K562 (cell line): ENCODE results near the gene SETD1B. TPM values are rescaled to one million over a fixed set of nuclear protein-coding genes. Genes with fewer than 3 reads are reported as not detected.

ENCODE experiments used
- ATF6 ChIP-seq: sonication (generic); formaldehyde crosslinking; IDR thresholded peaks from 2 replicates; pipeline ENCODE4 v1.4.0; 2020; ENCODE audit warnings: mild to moderate bottlenecking, missing genetic modification reagents
- PCBP1 ChIP-seq: fragments of 200-400 bp; formaldehyde crosslinking; IDR thresholded peaks from 2 replicates; pipeline ENCODE4 v1.6.1; 2018; ENCODE audit warnings: mild to moderate bottlenecking, low read depth, low read length; ENCODE audit not compliant: poor library complexity, severe bottlenecking
- YY1 ChIP-seq, 3 experiments: IDR thresholded peaks; 2 replicates each; pipeline ENCODE4 v1.6.1; 2011; ENCODE audit warnings: low read length in 2 of 3, mild to moderate bottlenecking in 2 of 3, moderate library complexity in 2 of 3, borderline replicate concordance in 1 of 3, control low read depth in 1 of 3, low read depth in 1 of 3; ENCODE audit not compliant: insufficient read depth in 3 of 3, insufficient replicate concordance in 2 of 3, control insufficient read depth in 1 of 3, insufficient read length in 1 of 3; ENCODE audit errors: extremely low read depth in 1 of 3
- polyA plus RNA-seq, 8 experiments: library from polyadenylated mRNA; depleted of rRNA in 4 of 8; stranded (reverse) in 5 of 8; unstranded in 3 of 8; fragments of >200 nt; fragmentation: Nextera tagmentation in 2 of 8; fragmentation: Illumina TruSeq in 1 of 8; extraction: Ambion mirVana in 2 of 8; extraction: Trizol in 1 of 8; gene quantifications; 2 replicates each; pipeline versions ENCODE4 v1.2.1 to v1.2.3, GENCODE V29; 2011 to 2014; ENCODE audit warnings: inconsistent platforms in 1 of 8, missing spikeins in 1 of 8
- total RNA-seq, 7 experiments: library from RNA; depleted of rRNA in 6 of 7; stranded (reverse); fragments of >200 nt in 6 of 7; fragmentation: Illumina TruSeq in 2 of 7; extraction: Trizol in 2 of 7; gene quantifications; 2 replicates each; pipeline versions ENCODE4 v1.2.1 to v1.2.3, GENCODE V29; 2011 to 2021; ENCODE audit warnings: low replicate concordance in 1 of 7
- TF ChIP-seq, protein P1 (sequence below): fragments of 250-450 bp; sonication (Bioruptor Pico); IDR thresholded peaks from 2 replicates; pipeline ENCODE4 v1.5.0; 2022; ENCODE audit warnings: mild to moderate bottlenecking

The SETD1B gene
- total and polyA plus RNA-seq, 9 of the 15 experiments (the other 6 are each of a cell fraction or from before 2014, with no cell fraction given): 0.48 to 26.6 (median 2.3) TPM

DNA sequence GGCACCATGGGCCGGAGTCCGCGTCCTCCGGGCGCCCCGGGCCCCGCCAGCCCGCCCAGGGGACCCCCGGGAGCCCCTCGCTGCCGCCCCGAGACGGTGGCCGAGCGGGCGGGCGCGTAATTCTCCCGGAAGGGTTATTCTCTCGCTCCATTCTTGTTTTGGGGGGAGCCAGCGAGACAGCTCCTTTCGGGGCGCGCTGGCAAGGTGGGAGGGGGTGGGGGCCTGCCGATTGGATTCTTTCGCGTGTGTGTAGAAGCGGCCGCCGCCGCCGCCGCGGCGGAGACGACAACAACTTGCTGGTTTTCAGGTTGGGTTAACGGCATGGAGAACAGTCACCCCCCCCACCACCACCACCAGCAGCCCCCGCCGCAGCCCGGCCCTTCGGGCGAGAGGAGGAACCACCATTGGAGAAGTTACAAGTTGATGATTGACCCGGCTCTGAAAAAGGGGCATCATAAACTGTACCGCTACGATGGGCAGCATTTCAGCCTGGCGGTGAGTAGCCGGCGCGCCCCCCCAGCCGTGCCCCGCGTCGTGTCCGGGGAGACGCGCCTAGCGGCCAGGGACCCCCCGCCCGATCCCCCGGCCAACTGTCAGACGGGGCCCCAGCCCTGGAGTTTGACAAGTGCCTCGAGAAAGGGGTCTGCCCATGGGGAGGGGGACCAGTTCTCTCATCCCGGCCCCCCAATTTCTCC, 755 bp downstream of the SETD1B start (continued):
- TF ChIP-seq, protein P1, sequence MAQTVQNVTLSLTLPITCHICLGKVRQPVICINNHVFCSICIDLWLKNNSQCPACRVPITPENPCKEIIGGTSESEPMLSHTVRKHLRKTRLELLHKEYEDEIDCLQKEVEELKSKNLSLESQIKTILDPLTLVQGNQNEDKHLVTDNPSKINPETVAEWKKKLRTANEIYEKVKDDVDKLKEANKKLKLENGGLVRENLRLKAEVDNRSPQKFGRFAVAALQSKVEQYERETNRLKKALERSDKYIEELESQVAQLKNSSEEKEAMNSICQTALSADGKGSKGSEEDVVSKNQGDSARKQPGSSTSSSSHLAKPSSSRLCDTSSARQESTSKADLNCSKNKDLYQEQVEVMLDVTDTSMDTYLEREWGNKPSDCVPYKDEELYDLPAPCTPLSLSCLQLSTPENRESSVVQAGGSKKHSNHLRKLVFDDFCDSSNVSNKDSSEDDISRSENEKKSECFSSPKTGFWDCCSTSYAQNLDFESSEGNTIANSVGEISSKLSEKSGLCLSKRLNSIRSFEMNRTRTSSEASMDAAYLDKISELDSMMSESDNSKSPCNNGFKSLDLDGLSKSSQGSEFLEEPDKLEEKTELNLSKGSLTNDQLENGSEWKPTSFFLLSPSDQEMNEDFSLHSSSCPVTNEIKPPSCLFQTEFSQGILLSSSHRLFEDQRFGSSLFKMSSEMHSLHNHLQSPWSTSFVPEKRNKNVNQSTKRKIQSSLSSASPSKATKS: no peak
- TF ChIP-seq PCBP1 (peak; percentile 59), ATF6 (CRISPR knock-in tag) (no peak), YY1 (IDR thresholded peaks at IDR 0.05; ENCODE audit: borderline replicate concordance in 1 of 3, control insufficient read depth in 1 of 3, extremely low read depth in 1 of 3, insufficient read depth in 3 of 3, insufficient read length in 1 of 3, insufficient replicate concordance in 2 of 3, low read depth in 1 of 3, low read length in 2 of 3) (peak in 1 of 3 experiments; percentile 9)
